HG03045 (cell line): ENCODE measurements around the gene EXT2.

Experiments used
- ATAC-seq: cut with Tn5 transposase; IDR thresholded peaks from one replicate; pipeline ENCODE4 v1.9.1; 2021; ENCODE audit warnings: mild to moderate bottlenecking, moderate library complexity; ENCODE audit not compliant: unreplicated experiment

Gene EXT2

DNA sequence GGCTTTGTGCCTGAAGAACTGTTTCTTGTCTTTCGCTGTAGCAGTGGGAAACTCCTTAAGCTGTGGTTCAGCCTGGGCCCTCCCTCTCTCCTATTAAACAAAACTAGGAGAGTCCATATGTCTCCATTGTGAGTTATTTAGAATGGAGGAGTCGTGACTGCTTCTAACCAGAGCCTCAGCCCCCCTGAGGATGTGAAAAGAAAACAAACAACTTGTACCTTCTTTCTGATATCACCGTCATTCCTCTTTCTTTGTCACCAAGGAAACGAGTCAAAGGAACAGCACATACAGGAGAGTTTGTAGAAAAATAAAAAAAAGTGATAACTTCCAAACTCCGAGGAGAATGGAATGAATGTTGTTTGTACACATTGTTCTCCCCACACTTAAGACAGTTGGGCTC, 11.6 kb upstream of the EXT2 start:
- ATAC-seq: no peak

DNA sequence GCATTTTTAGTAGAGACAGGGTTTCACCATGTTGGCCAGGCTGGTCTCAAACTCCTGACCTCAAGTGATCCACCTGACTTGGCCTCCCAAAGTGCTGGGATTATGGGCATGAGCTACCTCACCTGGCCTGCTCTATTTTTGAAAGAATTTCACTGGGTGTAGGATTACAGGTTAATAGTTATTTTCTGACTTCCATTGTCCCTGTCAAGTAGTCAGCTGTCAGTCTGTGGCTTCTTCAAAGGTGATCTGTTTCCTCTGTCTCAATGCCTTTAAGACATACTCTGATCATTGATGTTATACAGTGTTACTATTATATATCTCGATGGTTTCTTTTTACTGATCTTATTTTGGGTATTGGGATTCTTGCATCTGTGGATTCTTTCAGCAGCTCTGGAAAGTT, 10.1 kb upstream of the EXT2 start:
- no peak for ATAC-seq

DNA sequence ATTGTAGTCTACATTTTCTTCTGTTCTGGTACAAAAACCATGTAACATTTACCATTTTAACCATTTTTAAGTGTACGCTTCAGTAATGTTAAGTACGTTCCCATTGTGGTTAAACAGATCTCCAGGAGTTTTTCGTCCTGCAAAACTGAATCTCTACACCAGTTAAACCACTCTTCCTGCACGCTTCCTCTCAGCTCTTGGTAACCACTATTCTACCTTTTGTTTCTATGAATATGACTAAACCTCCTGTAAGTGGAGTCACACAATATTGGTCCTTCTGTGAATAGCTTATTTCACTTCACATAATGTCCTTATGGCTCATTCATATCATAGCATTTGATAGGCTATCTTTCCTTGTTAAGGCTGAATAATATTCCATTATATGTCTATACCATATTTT, 7.1 kb upstream of the EXT2 start:
- ATAC-seq: no peak

DNA sequence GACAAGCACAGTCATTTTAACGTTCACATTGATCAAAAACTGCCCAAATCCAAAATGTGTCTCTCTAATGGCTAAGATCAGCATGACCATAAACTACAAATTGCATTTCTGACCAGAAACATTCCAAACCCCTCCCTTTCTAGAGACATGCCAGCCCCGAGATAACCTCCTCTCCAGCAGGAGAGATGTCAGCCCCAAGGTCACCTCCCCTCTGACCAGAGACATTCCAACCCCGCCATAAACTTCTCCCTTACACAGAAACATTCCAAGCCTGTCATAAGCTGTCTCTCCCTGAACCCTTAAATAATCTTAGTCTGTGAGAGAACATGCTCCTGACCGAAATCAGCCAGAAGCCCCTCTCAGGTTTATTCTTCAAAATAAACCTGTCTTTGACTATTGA, 6.6 kb upstream of the EXT2 start:
- ATAC-seq: no peak

DNA sequence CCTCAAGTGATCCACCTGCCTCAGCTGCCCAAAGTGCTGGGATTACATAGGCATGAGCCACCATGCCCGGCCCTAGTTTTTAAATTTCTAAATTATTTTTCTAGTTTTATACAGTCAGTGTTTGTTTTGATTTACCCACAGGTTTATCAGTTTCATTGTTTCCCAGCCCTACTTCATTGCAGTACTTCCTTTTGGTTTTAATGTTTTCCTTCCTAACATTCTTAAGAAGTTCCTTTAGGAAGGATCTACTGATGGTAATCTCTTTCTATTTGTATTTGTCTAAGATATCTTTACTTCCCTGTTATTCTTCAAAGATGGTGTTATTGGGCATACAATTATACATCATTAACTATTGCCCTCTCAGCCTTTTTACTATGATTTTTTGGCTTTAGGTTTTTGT, 4.9 kb upstream of the EXT2 start:
- ATAC-seq: no peak

DNA sequence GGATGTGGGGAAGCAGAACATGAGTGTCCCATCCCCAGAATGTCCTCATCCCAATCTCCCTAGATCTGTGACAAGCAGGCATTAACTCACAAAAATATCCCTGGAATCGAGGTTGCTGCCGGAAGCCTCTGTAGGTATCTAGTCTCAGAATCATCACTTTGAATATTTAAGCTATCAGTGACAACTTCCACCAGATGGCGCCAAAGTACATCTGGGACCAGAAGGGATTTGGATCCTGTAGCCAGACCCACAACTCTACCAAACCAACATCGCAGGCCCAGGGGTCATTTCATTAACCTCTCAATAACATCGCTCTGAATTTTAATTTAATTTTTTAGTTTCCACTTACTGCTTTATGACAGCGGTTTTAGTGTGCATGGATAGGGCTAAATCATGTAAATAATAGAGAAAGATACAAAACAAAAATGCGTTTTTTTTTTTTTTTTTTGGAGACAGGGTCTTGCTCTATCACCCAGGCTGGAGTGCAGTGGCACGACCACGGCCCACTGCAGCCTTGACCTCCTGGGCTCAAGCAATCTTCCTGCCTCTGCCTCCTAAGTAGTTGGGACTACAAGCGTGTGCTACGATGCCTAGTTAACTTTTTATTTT, 1.1 kb upstream of the EXT2 start:
- no peak for ATAC-seq

DNA sequence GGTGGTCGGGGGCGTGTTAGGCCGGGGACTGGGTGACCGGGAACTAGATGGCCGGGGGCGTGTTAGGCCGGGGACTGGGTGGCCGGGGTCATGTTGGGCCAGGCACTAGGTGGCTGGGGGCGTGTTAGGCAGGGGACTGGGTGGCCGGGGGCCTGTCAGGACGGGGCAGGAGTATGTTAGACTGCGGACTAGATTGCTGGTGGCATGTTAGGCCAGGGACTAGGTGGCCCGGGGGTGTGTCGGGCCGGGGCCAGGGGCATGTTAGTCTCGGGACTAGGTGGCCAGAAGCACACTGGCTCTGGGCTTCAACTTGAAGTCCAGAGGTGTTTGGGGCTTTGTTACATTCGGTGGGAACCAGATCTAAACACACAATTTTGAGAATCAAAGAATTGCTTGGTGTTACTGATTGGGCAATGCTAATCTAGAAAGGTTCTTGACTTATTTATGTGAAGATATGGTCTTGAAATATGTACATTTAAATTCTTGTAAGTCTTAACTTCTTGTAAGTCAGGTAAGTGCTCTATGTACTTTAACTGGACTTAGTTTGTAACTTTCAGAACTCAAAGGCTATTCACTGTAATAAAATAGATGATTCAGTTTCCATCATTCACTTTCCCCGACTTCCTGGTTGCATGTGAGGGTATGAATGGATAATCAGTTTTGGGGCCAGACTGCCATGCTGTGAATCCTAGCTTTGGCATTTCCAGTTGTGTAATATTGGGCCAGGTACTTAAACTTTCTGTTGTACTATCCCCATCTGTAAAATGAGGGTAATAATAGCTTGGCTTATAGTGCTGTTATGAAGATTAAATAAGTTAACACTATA, 1.1 kb downstream of the EXT2 start:
- ATAC-seq: no peak

DNA sequence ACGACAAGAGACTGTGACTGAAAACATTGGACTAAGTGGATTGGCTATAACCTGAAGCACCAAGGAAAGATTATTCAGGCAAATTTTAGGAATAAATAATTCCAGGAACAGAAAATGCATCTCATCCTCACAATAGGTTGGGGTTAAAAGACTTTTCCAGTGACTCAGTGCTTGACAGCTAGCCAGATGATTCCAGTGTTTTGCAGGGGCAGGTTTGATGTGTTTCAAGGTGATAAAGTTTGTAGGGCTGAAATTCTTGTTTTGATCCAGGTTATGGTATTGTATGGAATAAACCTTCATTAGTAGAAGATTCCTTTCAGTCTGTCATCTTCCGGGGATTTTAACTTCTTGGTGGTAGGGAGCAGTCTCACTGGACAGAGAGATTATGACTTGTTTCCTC, 2.3 kb downstream of the EXT2 start:
- no peak for ATAC-seq

DNA sequence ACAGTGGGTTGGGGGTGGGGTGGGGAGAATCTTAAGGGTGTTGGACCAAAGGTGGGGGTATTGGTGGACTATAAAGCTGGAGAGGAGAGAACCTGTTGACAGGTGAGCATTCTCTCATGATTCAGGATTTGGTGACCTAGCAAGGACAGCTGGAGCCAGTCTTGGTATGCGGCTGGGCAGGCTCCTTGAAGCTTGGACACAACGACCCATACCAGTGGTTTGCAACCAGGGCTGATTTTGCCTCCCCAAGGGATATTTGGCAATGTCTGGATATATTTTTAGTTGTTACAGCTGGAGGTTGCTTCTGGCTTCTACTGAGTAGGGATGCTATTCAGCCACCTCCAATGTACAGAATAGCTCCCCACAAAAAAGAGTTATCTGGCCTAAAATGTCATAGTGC, 5.6 kb downstream of the EXT2 start:
- no peak for ATAC-seq

DNA sequence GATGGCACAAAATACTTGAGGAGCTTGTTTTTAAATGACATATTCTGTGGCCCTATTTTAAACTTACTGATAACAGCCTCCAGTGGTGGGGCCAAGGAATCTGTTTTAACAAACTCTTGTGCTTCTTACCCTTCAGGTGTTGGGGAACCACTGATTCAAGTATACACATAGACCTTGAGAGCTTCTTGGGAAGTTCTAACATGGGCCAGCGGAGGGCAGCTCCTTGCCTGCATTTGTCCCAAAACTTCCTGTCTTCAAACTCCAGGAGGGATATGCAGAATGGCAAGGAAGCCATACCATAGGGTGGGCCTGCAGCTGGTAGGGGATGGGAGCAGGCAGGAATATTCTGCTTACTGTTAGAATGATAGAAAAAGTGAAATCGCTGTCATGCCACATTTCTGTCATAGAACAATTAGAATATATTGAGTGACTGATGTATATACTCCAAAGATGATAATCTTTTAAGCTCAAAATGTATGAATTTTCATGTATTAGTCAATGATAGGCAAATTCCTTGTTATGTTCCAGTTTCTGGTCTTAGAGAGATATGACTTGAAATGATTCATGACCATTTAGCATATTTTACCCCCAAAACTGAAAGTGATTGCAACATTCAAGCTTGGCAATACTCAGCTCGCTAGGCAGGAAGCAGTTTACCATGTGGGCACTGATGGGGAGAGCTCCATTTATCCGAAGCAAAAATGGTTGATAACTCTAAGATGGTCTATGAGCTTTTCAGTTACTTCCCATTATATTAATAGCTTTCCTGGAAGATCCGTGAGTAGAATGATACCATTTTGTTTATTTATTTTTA, 9.2 kb downstream of the EXT2 start:
- no peak for ATAC-seq

DNA sequence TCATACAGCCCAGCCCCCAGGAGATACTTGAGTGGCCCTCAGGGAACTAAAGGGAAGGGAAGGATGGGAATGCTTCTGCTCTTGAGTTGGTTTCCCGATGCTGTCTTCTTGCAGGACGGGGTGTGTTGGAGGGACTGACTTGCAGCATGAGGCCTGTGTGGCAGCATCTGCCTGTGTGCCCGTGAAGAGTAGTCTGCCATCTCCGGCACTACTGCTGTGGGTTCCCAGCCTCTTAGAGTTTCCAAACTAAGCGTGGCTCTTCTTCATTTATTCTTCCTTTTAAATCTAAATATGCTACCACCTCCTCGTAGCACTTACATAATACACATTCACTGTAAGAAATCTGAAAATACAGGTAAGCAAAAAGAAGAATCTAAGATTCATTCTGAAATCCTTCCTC, 12.8 kb downstream of the EXT2 start:
- no peak for ATAC-seq

DNA sequence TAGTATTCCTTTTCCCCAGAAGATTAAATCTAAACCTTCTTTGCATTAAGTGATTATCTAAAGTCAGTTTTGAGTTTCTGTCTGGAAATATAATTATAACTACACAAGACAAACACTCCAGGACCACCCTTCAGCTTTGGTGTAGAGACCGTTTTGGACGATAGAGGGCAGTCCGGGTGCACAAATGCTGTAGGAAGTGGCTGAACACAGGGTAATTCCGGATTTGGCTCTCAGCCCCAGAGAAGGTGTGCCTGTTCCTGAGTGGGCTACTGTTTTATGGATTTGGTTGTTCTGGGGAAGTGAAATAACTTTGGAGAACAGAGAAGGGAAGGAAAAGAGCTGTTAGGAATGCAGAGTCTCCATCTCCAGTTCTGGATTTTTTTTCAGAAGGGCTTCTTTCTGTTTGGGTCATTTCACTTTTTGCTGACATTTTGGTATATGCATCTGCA, 14.8 kb downstream of the EXT2 start:
- peak; percentile 87 for ATAC-seq

DNA sequence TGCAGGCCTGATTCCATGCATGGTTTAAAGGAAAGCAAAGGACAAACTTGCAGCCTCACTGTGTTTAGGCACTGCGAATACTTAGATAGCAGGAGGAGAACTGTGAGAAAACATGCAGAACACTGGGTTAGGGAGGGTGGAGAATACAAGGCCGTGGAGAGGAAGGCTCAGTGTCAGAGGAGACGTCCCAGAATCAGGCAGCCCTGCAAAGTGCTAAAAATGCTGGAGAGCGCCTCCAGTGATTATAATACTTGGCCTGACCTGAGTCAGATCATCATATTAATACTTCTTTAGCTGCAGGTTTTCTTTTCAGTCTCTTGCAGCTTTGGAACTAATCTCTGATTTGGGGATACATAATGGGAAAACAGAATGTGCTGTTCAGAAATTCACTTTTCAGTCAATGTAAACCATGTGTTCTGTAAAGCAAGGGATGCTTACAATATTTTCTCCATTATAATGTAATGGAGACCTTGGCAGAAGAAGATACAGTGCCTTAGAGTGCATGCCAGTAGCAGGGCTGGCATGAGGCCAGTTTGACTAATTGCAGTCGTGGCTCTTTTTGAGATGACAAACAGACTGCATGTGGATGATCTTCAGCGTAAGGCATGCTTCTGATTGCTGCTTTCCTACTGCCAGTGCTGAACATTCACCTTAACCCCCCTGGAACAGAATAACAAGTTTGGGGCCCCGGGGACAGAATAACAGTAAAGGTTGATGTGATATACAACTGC, 16.8 kb downstream of the EXT2 start:
- ATAC-seq: no peak

DNA sequence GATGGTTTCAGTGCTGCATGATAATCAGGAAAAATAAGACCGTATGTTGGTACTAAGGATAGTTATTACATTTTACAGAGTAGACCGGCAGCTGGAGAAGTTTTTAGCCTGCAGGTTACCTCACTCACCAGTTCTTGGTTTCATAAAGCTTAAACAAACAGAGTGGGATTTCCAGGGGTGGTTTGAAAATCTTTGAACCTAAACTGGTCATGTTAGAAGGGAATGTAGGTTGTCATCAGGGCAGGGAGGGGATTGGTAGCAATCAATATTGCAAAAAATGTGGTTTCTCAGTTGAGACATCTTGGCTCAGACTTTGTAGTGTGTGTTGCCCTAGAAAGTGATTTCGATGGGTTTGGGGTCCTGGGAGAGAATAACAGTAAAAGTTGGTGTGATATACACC, 17.5 kb downstream of the EXT2 start:
- ATAC-seq: no peak

DNA sequence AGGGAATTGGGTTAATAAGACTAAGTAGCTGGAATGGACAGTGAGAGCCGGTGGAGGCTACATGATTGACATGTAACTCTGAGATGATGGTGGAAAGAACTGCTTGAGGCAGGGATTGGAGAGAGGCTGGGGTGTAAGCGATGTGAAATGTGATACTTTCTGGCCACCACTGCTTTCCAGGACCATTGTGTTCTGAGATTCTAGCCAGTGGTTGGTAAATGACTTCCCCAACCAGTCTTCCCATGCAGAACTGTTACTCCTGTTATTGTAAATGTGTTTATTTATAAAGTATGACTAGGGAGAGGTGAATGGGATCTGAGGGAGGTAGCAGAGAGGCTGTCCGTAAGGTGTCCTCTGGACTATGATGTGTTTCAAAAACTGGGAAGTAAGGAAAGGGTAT, 18.1 kb downstream of the EXT2 start:
- ATAC-seq: no peak

DNA sequence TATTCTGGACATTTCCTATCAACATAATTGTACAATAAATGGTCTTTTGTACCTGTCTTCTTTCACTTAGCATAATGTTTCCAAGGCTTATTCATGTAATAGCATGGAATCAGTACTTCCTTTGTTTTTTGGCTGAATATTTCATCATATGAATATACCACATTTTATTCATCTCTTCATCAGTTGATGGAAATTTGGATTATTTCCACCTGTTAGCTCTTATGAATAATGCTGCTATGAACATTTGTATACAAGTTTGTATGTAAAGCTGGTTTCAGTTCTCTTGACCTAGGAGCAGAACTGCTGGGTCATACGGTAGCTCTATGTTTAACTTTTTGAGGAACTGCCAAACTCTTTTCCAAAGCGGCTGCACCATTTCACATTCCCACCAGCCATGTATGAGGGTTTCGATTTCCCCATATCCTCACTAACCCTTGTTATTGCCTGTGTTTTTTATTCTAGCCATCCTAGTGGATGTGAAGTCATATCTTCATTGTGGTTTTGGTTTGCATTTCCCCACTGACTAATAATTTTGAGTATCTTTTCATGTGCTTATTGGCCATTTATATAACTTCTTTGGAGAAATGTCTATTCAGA, 20.9 kb downstream of the EXT2 start:
- no peak for ATAC-seq

DNA sequence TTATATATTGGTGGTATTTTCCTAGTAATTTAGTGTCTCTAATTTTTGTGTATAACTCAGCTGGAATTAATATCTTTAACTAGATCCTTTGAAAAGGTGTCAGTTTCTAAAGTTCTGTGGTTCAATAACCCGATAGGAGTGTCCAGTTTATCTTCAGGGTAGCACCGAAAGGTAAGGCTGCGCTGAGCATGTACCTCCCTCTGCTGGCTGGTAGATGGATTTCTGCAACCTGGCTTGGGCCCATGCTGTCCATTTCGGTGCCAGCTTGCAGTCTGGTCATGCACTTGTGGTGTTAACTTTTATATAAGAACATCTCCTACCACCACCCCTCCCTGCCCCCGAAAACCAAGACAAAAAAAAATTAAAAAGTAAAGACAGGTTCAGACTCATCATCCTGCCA, 24.7 kb downstream of the EXT2 start:
- no peak for ATAC-seq

DNA sequence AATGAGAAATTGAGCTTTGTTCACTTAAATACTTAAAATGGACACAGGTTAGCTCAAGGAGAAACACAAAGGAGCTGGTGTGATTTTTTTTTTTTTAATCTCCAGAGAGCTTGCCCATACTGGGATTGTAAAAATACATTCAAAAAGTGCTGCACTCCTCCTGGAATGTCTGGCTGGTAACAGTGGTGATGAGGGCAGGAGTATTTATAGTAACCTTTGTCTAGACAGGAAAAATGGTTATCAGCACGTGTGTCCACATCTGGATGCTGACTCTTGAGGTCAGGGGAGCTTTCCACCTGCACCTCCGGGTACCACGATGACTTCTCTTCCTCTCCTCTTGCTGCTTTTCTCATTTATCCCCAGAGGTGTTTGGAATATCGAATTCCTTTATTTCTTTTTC, 30.1 kb downstream of the EXT2 start:
- ATAC-seq: no peak

DNA sequence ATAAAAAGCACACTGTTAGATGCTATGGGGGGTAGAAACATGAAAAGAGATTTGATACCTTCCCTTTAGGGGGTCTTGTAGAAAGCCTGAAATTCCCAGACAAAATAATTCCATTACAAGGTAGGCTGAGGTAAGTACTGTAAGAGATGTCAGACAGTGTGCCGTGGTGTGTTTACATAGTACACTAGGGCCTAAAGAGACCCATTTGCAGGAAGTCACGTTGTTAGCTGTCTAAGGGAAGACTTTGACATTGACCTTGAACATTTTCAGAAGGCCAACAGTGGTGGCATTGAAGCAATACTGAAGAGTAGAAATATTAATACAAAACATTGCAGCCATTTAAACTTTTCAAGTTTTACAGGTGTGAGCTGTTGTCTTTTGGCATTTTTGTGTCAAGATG, 30.8 kb downstream of the EXT2 start:
- ATAC-seq: no peak

DNA sequence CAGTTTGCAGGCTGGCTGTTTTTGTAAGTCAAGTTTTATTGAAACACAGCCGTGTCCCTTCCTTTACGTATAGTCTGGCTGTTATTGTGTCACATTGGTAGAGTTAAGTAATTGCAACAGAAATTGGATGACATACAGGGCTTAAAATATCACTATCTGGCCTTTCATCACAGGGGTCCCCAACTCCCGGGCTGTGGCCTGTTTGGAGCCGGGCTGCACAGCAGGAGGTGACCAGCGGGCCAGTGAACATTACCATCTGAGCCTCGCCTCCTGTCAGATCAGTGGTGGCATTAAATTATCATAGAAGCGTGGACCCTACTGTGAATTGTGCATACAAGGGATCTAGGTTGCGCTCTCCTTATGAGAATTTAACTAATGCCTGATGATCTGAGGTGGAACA, 31.7 kb downstream of the EXT2 start:
- no peak for ATAC-seq

DNA sequence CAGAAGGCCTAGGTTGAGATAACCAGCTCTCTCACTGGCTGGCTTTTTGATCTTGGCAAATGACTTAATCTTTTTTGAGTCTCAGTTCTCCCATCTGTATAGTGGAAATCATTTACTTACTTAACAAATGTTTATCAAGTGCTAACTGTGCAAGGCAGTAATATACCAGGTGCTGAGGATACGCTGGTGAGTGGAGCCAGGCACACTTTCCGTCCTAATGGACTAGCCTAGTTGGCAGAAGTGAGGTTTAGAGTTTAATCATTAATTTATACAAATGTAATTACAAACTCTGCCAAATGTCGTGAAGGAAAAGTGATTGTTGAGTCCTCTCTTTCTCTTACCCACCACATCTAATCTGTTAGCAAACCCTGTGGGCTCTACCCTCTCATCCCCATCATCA, 33.3 kb downstream of the EXT2 start:
- no peak for ATAC-seq
